Stimulated activated CD4-positive, alpha-beta T cell treated with anti-CD3 and anti-CD28 coated beads, Interleukin-2, amount 100 ng/mL, for 24 hours (primary cell): Measurements from ENCODE around the gene TLX2.
A peak's percentile ranks its signal among the peaks of the same experiment; 100 is the strongest.
"Not testable (repeated sequence)": the region's sequence is repeated elsewhere in the genome, so short reads cannot be mapped to it uniquely, and the experiment has no call there.

Experiments used
- DNase-seq, 2 donors: peaks; one replicate each; pipeline ENCODE4 v3.0.0-alpha.2; 2020

The TLX2 gene

GRCh38 chr2:74514368-74515270 lies at the start of gene TLX2:
TLX2 (plus strand) TSS chr2:74514450; CDS start chr2:74514807, 357 bp downstream.
- DNase-seq: peak in 1 of 2 donors; percentile 28

- not testable (repeated sequence) for DNase-seq
Observed at GRCh38 chr2:74470742-74471141, 43.5 kb upstream of the TLX2 start.

DNA sequence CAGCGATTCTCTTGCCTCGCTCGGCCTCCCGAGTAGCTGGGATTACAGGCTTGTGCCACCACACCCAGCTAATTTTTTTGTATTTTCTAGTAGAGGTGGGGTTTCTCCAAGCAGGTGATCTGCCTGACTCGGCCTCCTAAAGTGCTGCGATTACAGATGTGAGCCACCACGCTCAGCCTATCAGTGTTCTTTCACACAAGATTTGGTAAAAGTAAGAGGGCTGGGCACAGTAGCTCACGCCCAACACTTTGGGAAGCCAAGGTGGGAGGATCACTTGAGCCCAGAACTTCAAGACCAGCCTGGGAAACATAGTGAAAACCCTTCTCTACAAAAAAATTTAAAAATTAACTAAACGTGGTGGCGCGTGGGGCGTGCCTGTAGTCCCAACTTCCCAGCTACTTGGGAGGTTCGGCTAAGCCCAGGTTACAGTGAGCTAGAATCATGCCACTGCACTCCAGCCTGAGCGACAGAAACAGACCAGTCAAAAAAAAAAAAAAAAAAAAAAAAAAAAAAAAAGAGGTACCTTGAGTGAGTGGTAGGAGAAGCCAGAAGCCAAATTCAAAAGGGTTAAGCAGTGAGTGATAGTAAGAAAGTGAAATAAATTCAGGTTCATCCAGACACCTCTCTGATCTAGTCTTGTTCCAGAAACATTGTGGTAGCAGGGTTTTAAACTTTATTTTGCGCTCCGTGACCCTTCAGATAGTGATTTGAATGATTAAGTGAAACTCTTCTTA lies 42.8 kb upstream of the TLX2 start:
- no peak for DNase-seq

GRCh38 chr2:74472086-74472944 lies 41.9 kb upstream of the TLX2 start, which contains the start of gene MRPL53:
MRPL53 (minus strand) TSS chr2:74472680; CDS start chr2:74472660, 20 bp downstream.
- peak; percentile 97 to 98 for DNase-seq

DNA sequence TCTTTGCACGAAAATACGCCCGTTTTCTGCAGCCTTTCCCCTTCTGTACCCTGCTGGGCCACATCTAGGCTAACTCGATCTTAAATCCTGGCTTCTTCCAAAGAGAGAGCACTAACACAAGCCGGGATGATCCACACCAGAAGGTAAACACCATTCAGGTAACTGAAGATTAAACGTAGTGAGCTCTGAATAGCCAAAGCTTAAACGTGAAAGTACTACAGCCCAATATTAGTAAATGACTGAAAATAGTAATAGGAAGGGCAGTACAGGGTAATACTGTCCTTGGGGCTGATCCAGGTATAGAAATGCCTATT lies 41.3 kb upstream of the TLX2 start:
- no peak for DNase-seq

- no peak for DNase-seq
Observed at GRCh38 chr2:74474481-74474880, 39.8 kb upstream of the TLX2 start.

DNA sequence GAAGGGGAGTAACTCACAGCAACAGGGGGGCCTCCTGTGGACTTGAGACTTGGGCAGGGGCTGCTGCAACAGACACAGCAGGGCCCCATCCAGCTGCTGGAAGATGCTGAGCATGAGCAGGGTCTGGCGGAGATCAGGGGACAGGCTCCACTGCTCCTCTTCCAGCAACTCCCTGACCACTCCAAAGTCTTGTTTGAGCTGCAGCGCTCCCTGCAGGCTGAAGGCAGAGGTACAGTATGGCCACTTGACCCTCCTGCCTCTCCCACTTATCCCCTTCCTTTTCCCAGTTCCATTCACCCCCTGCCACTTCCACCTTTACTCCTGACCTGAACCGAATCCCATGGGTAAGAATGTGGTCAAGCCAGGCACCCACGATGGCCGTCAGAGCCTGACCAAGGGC lies 39.4 kb upstream of the TLX2 start:
- DNase-seq: no peak

- DNase-seq: no peak
Observed at GRCh38 chr2:74481431-74481830, 32.8 kb upstream of the TLX2 start.

- DNase-seq: peak; percentile 61 to 63
Observed at GRCh38 chr2:74481961-74482800, 32.1 kb upstream of the TLX2 start.

- DNase-seq: peak; percentile 94
Observed at GRCh38 chr2:74482801-74483674, 31.2 kb upstream of the TLX2 start, which contains the start of the genes CCDC142 and TTC31. CCDC142 (minus strand) TSS chr2:74482998; CDS start chr2:74482837, 161 bp downstream. TTC31 (plus strand) TSS chr2:74483081; CDS start chr2:74483096, 15 bp downstream.

- DNase-seq: not testable (repeated sequence)
Observed at GRCh38 chr2:74483675-74484164, 30.5 kb upstream of the TLX2 start.

DNA sequence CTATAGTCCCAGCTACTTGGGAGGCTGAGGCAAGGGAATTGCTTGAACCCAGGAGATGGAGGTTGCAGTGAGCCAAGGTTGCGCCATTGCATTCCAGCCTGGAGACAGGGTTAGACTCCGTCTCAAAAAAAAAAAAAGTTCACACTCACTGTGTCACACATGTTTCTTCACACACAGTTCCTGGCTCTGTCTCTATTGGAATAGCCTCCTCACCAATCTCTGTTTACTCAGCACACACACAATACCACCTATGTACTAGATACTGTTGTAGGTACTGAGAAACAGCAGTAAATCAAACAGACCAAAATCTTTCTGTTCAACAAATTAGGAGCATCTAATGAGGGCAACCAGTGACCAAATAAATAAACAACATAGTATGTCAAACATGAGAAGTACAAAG lies 28.1 kb upstream of the TLX2 start:
- no peak for DNase-seq

DNA sequence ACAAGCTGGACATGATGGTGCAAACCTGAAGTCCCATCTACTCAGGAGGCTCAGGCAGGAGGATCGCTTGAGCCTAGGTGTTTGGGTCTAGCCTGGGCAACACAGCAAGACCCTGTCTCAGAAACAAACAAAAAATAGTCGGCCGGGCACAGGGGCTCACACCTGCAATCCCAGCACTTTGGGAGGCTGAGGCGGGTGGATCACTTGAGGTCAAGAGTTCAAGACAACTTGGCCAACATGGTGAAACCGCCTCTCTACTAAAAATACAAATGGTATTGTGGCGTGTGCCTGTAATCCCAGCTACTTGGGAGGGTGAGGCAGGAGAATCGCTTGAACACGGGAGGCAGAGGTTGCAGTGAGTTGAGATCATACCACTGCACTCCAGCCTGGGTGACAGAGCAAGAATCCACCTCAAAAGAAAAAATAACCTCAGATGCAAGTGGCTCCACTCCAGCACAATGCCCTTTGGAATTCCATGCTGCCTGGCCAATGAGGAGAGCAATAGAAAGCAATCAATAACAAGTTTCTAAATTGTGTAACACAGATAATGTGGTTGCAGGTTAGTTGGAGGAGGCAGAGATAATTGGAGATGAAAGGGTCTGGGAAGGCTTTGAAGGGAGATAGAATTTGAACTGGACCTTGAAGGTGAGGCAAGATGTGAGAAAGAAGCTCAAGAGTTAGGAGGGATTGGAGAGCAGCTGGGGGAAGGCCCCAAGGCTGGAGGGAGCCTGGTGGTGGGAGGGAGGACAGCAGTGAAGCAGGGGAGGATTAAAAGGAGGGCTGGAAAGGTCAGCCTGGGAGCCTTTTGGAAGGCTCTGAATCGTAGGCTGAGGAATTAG lies 25.4 kb upstream of the TLX2 start:
- DNase-seq: no peak

- no peak for DNase-seq
Observed at GRCh38 chr2:74489906-74490305, 24.3 kb upstream of the TLX2 start.

GRCh38 chr2:74491648-74492544 lies 22.4 kb upstream of the TLX2 start:
- DNase-seq: no peak

DNA sequence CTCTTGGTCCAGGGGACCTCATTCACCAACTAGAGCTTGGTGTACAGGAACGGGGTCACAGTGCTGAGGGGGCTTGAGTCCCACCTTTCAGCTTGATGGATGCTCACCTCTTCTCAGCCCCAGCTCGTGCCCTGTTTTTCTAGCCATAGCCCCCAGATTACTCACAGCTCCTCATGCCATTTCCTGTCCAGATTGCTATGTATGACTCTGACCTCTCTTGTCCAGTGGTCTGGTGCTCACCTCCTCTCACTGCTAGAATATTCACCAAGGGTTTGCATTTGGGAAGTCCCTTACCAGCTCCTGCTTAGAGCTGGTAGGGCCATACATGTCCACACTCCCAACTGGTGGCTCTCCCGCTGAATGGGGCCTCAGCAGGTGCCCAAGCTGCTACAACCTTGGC lies 20.7 kb upstream of the TLX2 start:
- DNase-seq: no peak

- DNase-seq: no peak
Observed at GRCh38 chr2:74495440-74495839, 18.8 kb upstream of the TLX2 start.

GRCh38 chr2:74496997-74497776 lies 17.1 kb upstream of the TLX2 start:
- DNase-seq: no peak
